ENCODE measurements around the gene SLC12A8.
A peak's percentile ranks its signal among the peaks of the same experiment; 100 is the strongest.

Gene SLC12A8

DNA sequence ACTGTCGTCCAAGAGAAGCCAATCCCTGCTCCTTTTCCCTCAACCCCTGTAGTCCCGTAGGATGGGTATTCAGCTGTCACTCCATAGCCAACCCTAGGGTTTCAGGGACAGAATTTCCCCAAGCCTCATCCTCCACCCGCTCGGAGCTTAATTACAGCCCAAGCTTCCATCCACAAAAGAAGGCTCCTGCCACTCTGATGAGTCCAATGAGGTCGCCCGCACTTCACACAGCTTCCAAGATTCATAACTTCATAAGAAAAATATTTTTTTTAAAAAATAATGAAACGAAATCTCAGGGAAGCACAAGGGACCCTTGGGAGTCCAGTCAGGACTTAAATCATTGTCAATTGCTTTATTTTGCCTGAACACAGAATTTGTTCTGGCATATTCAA, 75.6 kb downstream of the SLC12A8 start:
- DNase-seq, result no peak

DNA sequence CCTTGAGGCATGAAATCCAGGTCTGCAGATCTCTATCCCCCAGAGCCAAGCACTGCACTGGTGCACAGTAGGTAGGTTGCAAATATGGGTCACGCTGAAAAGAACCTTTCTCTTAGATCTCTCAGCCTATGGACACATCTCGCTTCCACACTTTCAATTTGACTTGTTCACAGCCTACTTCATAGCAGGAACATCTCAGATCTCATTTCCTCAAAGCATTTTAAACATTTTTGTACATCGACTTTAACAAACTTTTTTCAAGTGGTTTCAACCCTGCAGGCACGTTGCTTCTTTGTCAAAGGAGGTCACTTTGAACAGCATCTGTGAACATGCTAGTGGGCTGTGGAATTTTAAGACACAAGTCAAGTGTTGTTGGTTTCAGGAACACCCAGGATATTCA, 76.0 kb downstream of the SLC12A8 start:
- DNase-seq, result no peak

DNA sequence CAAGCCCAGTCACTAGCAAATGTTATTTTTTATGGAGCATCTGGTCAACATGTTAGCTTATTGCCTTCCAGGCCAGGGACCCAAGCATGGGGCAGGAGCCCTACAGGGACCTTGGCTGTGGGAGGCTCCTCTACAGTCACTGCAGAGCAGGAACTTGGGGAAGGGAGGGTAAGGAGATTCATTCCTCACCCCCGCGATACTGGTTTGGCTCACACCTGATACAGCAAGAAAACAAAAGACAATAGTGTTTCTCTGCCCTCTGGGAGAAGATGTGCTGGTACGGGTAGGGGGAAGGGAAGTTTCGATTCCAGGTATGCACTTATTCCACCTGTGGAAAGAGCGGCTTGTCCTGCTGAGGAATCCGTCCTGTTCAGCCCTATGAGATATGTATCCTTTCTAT, 77.6 kb downstream of the SLC12A8 start:
- DNase-seq, result no peak

DNA sequence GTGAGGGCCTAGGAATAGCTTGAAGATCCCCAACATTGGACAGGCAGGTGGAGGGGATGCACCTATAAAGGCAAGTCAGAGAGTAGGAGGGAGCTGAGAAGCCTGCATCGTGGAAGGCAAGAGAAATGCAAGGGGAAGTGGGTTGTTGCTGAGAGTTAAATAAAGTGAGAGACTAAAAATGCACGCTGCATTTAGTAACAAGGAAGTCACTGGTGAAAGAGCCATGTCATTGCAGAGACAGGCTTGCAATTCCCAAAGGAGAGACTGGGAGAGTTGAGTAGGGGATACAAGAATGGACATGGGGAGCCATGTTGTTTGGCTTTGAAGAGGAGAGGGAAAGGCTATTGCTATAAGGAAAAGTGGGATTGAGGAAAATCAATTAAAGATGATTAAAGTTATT, 79.7 kb downstream of the SLC12A8 start:
- no peak for DNase-seq

DNA sequence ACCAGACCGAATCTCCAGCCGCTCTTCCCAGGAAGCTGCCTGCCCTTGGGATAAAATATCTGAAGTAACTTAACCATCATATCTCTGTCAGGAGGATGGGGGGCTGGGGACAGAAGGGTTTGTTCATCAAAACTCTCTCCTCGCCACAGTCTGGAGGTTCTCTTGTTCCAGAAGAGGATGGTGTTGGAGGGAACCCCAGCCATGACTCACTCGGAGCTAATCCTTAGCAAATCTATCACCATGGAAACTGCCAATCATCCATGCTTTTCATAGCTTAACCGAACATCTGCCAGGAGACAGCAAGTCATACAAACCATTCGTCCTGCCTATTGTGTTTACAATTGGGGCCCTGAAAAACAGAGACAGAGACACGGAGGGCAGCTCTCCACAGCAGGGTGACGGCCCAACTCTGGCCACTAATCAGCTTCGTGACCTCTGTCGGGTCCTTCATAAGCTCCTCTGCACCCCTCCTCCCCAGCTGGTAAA, 83.0 kb downstream of the SLC12A8 start:
- DNase-seq, result no peak

DNA sequence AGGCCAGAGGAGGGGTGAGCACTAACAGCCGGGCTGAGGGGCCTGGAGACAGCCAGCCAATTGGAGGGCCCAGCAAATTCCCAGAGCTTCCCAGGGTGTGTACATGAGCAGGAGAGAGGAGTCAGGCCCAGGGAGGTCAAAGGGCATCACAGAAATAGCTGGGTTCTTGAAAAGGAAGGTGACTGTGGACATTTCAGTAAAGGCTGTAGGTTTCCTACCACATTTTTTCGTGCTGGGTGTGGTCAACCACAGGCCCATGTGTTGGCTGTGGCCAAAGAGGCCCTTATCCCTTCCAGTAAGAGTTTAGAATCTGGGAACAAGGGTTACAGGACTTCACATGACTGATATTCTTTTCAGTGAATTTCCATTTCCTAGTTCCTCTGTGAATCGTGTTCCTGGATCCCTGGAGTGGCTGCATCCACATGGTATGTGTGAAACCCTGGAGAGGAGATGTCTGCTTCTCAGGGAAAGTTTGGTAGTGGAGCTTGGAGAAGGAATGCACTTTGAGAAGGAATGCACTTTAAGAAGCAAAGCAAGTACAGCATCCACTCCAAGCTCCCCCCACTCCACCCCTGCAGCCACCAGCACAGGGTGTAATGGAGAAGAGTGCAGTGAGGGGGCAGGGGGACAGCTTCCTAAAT, 83.6 kb downstream of the SLC12A8 start:
- DNase-seq, result no peak

DNA sequence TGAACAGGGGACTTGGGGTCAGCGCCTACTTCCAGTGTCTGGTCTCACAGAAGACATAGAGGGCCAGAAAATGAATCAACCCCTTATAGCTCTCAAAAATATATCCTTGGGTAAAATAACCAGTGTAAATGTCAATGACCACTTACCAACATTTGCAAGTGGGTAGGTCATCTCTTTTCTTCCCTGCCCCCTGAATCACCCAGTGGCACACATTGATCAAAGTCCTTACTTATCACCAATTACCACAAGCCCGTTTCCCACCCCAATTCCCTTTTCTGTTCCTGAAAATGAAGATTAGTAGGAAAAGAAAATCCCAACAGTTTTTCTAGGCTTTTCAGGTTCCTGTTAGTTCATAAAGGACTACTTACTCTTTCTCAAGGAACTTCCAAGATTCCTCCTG, 86.2 kb downstream of the SLC12A8 start:
- no peak for DNase-seq

DNA sequence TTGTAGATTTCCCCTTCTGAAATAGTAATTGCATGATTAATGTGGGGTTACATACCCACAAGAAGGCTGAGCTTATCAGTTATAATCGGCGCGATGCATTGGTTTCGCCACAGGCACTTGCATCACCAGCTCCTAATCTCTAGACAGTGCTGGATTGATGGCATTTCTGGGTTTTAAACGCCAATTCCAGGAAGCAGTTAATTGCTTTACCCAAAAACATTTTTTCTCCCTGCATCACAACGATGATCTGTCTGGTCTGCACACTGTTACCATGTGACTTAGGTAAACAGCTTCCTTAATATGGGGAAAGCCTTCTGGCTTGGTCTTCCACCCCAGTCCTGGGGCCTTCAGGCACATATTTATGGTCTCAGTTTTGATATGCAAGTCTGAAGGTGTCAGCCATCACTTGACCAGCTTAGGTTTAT, 86.7 kb downstream of the SLC12A8 start:
- DNase-seq, result no peak

DNA sequence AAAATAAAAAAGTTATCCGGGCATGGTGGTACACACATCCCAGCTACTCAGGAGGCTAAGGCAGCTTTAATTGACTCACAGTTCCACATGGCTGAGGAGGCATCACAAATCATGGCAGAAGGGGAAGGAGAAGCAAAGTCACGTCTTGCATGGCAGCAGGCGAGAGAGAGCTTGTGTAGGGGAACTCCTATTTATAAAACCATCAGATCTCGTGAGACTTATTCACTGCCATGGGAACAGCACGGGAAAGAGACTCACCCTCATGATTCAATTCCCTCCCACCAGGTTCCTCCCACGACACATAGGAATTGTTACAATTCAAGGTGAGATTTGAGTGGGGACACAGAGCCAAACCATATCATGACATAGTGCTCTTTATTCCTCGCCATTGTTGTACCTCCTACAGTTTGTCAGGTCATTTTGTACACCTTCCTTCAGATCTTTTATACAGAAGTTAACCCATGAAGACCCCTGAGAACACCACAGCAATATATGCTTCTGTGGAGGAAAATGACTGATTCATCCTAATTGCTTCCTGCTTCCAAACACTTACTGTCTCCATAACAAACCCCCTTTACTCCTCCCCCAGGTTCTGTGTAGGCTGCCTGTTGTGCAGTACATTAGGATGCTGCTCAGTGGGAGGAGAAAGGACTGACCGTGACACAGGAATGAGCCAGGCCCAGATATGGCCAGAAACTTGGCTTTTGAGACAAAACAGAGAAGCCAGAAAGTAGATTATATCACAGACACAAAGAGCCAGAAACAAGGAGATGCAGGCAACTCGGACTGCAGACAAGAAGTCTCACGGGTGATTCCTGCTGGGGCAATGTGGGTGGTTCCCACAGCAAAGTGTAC, 88.9 kb downstream of the SLC12A8 start:
- no peak for DNase-seq

DNA sequence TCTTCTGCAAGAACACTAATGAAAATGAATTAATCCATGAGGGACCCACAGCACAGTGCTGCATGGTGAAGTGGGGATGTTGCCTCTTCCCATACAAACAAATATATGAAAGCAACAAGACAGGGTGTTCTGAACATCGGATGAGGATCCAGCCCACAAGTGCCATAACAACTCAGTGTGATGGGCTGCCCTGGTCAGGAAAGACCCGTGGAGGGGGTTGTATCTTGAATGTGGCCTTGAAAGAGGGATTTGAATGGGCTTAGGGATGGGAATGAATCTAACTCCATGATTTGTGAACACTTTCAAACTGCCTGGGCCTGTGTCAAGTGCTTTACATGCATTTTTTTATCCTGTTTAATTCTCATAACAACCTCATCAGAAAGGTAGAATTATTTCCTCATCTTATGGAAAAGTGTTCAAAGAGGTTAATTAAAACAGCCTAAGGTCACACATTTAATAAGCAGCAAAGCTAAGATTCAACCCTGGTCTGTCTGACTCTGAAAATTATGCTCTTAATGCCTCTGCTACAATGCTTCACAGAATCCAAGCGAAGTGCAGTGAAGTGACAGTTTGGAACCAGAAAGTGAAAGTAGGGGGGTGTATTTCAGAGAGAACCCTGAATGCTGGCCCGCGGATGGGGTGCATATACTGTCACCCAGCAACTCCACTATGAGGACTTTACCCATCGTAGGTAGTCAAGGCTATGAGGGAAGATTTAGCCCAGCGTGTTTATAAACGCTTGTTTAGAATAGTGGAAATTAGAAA, 91.1 kb downstream of the SLC12A8 start:
- DNase-seq, result peak in 1 of 2 donors; percentile 39

DNA sequence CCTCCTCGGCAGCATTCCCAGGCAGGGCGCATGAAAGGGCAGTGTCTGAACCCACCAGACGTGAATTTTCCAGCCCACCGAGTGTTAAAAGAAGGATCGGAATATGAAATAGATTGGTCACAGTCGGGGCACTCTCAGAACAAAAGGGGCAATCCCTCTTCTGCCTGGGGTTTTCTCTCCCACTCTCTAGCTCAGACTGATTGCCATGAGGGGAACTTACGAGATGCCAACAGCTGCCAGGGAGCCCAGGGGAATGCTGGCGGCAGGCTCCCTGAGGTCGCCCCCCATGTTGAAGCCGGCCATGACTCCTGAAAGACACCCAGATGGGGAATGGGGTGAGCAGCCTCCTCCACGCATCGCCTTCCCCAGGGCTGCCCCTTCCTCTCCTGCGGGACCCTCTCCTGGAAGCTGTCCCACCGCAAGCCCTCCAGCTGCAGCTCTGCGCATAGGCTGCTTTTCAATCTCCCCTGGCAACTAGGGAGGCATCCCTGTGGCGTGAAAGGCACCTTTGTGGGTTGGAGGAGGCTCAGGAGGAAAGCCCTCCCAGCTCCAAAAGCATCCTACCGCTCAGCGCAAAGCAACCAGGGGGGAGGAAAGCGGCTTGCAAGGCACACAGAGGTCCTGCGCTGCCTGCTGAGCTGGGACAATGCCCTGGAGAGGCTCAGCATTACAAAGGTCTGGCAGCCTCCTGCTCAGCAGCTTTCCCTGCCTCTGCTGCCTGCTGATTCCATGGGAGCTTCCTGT, 92.0 kb downstream of the SLC12A8 start:
- no peak for DNase-seq

DNA sequence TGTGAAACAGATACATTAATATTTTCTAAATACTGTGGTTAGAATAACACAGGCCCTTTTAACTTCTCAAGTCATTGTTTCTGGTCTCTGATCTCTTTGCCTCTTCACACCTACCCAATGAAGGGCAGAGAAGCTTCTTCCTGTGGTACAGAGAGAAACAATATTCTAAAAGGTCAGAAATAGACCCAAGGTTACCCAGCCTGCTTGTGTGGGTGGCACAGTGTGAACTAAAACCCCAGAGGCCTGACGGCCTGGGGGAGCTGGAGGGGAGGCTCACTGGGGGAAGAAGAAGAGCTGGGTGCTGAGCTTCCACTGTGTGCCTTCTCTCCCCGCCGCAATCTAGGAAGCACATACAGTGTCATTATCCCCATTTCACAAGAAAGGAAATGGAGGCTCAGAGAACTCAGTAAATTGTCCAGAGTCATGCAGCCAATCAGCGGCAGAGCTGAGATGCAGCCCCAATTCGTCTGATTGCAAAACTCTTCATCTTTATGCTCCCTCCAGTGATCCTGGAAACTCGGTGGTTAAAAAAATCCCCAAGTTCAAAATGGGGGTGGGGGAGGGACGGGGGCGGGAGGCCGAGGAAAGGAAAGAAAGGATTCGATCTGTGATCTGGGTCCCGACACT, 92.7 kb downstream of the SLC12A8 start:
- peak; percentile 23 to 36 for DNase-seq

DNA sequence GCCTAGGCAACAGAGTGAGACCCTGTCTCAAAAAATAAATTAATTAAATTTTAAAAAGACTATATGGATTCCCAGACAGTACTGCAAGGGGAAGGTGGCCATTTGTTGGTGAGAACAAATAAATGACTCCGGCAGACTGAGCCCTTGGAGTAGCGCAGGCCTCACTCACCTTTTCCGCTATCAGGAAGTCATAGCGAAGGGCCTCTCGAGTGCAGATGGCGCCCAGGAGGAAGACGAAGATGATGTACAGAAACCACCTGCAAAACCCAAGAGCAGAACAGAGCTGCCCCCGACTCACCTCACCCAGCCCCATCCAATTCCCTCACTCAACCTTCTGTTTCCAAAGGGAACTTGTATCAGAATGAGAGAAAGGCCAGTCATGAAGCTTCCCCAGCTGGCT, 93.9 kb downstream of the SLC12A8 start:
- no peak for DNase-seq

DNA sequence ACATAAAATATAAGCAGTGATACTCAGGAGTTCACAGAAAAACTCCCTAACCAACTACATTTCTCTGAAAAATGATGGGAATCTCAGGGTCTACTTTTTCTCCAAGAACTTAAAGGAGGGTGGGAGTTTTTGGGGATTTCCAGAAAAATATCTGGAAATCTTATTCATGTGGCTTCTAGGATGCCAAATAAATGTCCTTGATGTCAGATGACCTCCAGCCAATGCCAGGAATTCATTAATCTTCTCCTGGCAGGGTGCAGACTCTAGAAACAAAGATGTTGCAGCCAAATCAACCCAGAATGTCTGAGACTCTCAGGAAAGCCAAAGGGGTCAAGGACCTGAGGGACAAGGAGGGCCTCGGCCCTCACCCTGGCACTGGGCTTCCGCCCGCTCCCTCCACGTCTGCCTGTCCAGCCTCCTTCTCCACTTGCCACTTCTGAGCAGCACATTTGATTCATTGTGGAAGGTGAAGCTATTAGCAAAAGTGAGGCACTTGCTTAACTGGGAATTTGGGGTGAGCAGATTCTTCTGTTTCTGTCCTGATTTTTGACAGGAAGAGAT, 94.8 kb downstream of the SLC12A8 start:
- no peak for DNase-seq

DNA sequence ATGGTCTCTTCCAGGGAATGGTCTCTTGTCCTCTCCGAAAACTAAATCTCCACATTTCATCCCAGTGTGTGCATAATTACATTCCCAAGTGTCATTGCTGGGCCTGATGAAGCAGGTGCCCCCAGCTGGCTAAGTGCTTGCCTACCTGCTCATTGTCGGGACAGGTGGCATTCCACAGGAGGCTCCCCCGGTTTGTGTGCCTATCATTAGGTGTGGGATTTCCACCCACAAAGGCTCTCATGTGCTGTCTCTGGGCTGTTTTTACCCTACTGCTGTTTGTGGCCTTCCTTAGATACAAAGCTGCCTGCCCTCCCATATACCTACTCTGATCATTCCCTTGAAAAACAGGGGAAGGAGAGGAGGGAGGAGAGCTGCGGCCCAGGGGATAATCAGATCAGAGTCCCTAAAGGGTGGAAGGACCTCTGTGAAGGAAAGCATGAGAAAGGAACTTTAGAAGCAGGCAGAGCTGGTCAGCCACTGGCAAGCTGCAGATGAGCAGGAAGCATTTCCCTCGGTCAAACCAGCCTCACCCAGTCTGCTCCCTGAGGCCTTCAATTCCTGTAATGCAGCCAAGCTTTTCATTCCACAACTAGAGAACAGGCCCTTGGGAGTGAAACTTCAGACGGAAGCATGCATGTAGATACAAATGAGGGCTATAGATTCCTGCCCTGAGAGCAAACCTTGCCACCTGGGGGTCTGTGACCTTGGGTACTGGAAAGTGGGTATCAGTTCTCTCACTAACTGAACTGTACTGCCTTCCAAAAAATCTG, 96.1 kb downstream of the SLC12A8 start:
- DNase-seq, result no peak

DNA sequence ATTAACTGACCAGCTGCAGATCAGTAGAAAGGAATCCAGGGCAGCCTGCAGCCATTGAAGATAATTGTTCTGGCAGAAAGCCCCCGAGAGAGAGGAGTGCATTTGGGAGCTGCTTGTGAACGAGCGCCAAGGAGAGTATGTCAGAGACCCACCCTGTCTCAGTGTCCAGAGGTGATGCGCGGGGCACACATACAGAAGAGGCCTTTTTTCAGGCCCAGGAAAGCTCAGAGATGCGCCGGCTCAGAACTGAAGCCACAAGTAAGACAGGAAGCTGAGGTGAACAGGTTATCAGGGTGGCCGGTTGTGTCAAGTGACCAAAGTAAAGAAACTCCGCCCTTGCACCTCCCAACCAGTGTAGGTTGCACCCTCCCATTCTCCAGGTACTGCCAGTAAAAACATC, 96.9 kb downstream of the SLC12A8 start:
- no peak for DNase-seq

DNA sequence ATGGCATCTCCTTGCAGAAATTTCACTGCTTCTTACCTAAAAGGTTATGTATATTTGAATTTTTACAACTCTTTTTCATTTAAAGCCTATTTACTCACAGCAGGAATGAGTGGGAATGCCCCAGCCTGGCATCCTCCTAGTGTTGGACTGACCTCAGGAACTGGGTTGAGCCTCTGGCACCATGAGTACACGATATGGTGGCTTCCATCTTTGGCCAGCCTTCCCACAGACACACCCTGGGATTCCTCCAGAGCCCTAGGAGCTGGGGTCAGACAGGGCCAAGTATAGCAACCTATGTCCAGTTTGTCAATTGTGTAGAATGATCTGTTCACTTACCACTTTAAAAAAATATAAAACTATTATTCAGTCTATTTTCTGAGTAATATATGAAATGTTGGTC, 99.6 kb downstream of the SLC12A8 start:
- DNase-seq, result no peak

DNA sequence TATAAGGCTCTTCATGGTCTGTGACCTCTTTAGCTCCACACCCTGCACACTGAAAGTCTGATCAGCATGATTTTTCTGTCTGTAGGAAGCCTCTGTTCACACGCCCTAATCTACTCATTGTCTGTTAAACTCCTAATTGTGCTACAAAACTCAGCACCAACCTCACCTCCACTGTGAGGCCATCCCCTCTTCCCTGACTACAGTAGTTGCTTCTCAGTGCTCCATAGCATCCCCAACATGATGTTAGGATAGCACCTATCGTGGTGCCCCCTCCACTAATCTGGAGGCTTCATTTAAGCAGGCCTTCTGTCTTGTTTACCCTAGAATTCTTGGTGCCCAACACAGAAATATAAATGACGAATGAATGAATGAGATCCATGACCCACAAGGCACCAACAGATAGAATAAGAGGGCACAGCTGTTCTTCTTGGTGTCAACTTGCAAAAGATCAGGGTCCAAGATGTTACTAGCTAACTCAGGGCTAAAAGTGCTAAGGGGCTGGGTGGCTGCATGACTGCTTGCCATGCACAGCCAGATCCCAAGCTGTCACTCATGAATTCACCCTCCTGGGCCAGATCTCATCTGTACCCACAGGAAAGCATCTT, 101.6 kb downstream of the SLC12A8 start:
- DNase-seq, result no peak

DNA sequence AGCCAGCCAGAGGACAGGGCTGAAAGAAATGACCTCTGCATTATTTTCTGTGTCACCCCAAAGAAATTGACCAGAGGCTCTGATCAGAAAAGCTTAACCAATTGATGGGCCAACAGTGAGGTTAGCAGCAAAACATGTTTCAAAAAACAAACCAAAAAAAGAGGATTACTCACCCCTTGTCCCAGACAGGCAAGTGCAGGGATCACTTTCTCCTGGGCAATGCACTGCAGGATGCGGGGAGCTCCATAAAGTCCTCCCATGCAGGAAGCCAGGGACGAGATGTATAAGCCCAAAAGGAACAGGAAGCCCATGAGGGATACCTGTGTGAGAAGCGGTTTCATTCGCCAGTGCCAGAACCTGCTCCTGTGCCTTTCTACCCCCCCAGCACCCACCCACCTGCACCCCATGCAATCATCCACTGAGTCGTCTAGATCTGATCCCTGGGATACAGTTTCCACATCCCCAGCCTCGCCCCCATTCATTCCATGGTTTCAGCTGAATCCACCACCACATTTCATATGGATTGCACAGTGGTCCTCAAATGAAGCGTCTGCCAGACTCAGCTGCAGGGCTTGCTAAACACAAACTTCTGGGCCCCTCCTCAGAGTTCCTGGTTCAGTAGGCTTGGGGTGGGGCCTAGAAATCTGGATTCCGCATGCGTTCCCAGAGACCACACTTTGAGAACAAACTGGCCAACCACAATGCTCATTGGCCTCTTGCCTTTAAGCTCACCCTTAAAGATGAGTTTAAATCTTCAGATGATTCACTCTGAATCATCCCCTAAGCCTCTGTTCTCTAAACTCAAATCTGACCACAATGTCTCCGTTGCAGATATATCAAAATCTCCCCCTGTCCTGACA, 102.3 kb downstream of the SLC12A8 start:
- DNase-seq, result no peak

DNA sequence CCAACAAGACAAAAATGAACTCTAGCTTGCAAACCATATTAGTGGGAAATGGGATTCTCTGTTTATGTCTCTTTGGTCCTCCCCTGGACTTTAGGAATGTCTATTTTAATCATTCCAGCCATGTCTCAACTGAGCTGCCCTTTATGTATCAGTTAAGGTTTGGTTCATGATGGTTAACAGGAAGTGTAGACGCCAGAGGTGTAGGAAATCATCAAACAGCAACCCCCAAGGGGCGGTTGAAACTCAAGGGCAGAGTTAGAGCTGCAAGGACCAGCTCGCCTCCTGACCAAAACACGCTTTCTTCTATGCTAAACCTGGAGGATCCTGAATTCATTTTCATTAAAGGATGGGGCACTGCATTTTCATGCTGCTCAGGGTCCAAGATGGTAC, 103.0 kb downstream of the SLC12A8 start:
- no peak for DNase-seq
